Peyer's patch (tissue), 4 donors: ENCODE measurements around the gene GRIN2C.

Source experiments
- POLR2A ChIP-seq, 2 donors: fragments of 450-650 bp; IDR thresholded peaks; one replicate each; pipeline ENCODE4 v1.5.1; 2017; ENCODE audit warnings: antibody characterized with exemption in 2 of 2, mild to moderate bottlenecking in 2 of 2, moderate library complexity in 2 of 2
- TF ChIP-seq, protein P1 (sequence below), 6 experiments: fragments of 450-650 bp in 4 of 6; fragments of 200-600 bp in 2 of 6; sonication (generic) in 1 of 6; IDR thresholded peaks; one replicate each; pipeline ENCODE4 v1.5.1; 2017 to 2019; ENCODE audit warnings: antibody characterized with exemption in 6 of 6, mild to moderate bottlenecking in 3 of 6, moderate library complexity in 1 of 6

DNA sequence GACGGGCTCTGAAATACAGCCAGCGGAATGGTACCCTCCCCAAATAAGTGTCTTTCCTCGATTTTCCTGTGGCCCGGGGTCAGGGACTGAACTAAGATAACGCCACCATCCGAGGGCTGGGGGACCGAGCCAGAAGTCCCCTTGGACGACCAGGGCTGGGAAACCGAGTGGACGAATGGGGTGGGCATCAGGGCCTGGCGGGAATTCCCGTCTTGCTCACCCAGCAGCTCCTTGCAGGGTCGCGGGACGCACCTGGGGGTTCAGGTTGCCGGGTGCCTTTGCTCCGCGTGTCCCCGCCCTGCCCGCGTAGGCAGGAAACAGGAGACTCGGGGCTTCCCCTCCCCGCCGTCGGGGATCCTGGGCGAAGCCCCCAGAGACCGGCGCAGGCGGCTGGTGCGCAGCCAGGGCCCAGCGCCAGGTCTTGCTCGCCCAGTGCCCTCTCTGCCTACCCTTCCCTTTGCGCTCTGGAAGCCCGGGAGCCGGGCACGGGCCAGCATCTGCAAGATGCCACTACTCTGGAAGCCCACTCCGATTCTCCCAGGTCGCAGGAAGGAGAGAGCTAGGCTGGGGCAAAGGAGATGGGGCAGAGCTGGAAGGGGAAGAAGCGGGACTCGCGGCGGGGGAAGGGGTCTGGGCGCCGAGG, 665 bp upstream of the GRIN2C start:
- TF ChIP-seq, protein P1, sequence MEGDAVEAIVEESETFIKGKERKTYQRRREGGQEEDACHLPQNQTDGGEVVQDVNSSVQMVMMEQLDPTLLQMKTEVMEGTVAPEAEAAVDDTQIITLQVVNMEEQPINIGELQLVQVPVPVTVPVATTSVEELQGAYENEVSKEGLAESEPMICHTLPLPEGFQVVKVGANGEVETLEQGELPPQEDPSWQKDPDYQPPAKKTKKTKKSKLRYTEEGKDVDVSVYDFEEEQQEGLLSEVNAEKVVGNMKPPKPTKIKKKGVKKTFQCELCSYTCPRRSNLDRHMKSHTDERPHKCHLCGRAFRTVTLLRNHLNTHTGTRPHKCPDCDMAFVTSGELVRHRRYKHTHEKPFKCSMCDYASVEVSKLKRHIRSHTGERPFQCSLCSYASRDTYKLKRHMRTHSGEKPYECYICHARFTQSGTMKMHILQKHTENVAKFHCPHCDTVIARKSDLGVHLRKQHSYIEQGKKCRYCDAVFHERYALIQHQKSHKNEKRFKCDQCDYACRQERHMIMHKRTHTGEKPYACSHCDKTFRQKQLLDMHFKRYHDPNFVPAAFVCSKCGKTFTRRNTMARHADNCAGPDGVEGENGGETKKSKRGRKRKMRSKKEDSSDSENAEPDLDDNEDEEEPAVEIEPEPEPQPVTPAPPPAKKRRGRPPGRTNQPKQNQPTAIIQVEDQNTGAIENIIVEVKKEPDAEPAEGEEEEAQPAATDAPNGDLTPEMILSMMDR (IDR thresholded peaks at IDR 0.05) = no peak
- TF ChIP-seq POLR2A (IDR thresholded peaks at IDR 0.05) = no peak
